ENCODE data around the gene DHCR7. TPM values are rescaled to one million over a fixed set of nuclear protein-coding genes. Genes with fewer than 3 reads are reported as not detected.

DHCR7 gene
- total and polyA plus RNA-seq, 2 donors (not counting 1 experiment from before 2014, with no cell fraction given), result 6.9 to 15.3 TPM

GRCh38 chr11:71391796-71392195, 56.4 kb downstream of the DHCR7 start:
- Mint-ChIP-seq H3K4me3 (no peak overlapping the region), H3K27me3 (peaks cover 10% of the 10 kb centered on the region), H3K4me1 (peaks cover 23% of the 10 kb centered on the region), H3K9me3 (ENCODE audit: insufficient read depth) (no peaks in the 10 kb centered on the region), H3K27ac (no peak overlapping the region)
- Histone ChIP-seq H3K36me3 (replicated peaks in 1 of 2; ENCODE audit: control extremely low read depth in 1 of 2, control insufficient read depth in 1 of 2, extremely low read depth in 1 of 2, insufficient read depth in 2 of 2, low read length in 1 of 2) (no peaks in the 10 kb centered on the region), H4K20me1 (ENCODE audit: control insufficient read depth, insufficient read depth, low read length, poor library complexity, severe bottlenecking) (no peaks in the 10 kb centered on the region), H3K4me1 (ENCODE audit: control insufficient read depth in 2 of 2, insufficient read depth in 2 of 2, low read length in 2 of 2) (peaks cover 12 to 16% of the 10 kb centered on the region in 2 donors), H3K9ac (ENCODE audit: low read length) (no peak overlapping the region), H3K9me3 (ENCODE audit: control extremely low read depth in 1 of 3, control insufficient read depth in 2 of 3, insufficient read depth in 1 of 3, low read length in 2 of 3) (peaks cover 0 to 3% (median 0%) of the 10 kb centered on the region in 3 donors), H3K79me2 (ENCODE audit: control insufficient read depth, insufficient read depth, low read length) (no peaks in the 10 kb centered on the region), H2AFZ (ENCODE audit: insufficient read depth, low read depth, low read length, poor library complexity, severe bottlenecking) (no peak overlapping the region), H3K27me3 (replicated peaks in 1 of 4; ENCODE audit: control extremely low read depth in 1 of 4, control insufficient read depth in 3 of 4, insufficient read depth in 4 of 4, low read length in 3 of 4) (peaks cover 0 to 3% (median 0%) of the 10 kb centered on the region in 4 experiments), H3K4me3 (ENCODE audit: control extremely low read depth in 1 of 5, extremely low read depth in 1 of 5, insufficient read depth in 1 of 5, low read depth in 2 of 5, low read length in 4 of 5) (no peak overlapping the region), H3K27ac (ENCODE audit: low read length in 2 of 2) (no peak overlapping the region), H3K4me2 (replicated peaks; ENCODE audit: low read depth, low read length, poor library complexity, severe bottlenecking) (no peak overlapping the region)
- ATAC-seq (ENCODE audit: low read depth), result no peak
- intact Hi-C loops (cut with micrococcal nuclease), result no loop called here
- CTCF ChIA-PET, result no interaction called here
- POLR2A ChIA-PET, result no interaction called here
- TF ChIP-seq EZH2 (IDR thresholded peaks at IDR 0.05; ENCODE audit: borderline replicate concordance, insufficient read depth, low read depth, low read length, poor library complexity, severe bottlenecking) (no peak), CTCF (IDR thresholded peaks at IDR 0.05) (no peak)
- whole genome bisulfite sequencing (ENCODE audit: insufficient coverage), result 81% methylated on average over 6 of the region's 8 CpGs
- no peak for DNase-seq

GRCh38 chr11:71391352-71391751, 56.8 kb downstream of the DHCR7 start:
- H3K27ac Mint-ChIP-seq, result no peak overlapping the region

More at GRCh38 chr11:71391352-71391751, 56.8 kb downstream of the DHCR7 start:
- POLR2A ChIA-PET, result no interaction called here
- H3K4me1 Mint-ChIP-seq, result peaks cover 27% of the 10 kb centered on the region
- H3K9me3 Mint-ChIP-seq (ENCODE audit: insufficient read depth), result no peaks in the 10 kb centered on the region
- Histone ChIP-seq H3K27me3 (replicated peaks in 1 of 4; ENCODE audit: control extremely low read depth in 1 of 4, control insufficient read depth in 3 of 4, insufficient read depth in 4 of 4, low read length in 3 of 4) (peaks cover 0 to 3% (median 0%) of the 10 kb centered on the region in 4 experiments), H3K4me1 (ENCODE audit: control insufficient read depth in 2 of 2, insufficient read depth in 2 of 2, low read length in 2 of 2) (peaks cover 15 to 20% of the 10 kb centered on the region in 2 donors), H3K4me2 (replicated peaks; ENCODE audit: low read depth, low read length, poor library complexity, severe bottlenecking) (no peak overlapping the region), H3K9me3 (ENCODE audit: control extremely low read depth in 1 of 3, control insufficient read depth in 2 of 3, insufficient read depth in 1 of 3, low read length in 2 of 3) (peaks cover 0 to 3% (median 0%) of the 10 kb centered on the region in 3 donors), H3K27ac (ENCODE audit: low read length in 2 of 2) (no peak overlapping the region), H2AFZ (ENCODE audit: insufficient read depth, low read depth, low read length, poor library complexity, severe bottlenecking) (no peak overlapping the region), H3K4me3 (ENCODE audit: control extremely low read depth in 1 of 5, extremely low read depth in 1 of 5, insufficient read depth in 1 of 5, low read depth in 2 of 5, low read length in 4 of 5) (no peak overlapping the region), H4K20me1 (ENCODE audit: control insufficient read depth, insufficient read depth, low read length, poor library complexity, severe bottlenecking) (no peaks in the 10 kb centered on the region), H3K36me3 (replicated peaks in 1 of 2; ENCODE audit: control extremely low read depth in 1 of 2, control insufficient read depth in 1 of 2, extremely low read depth in 1 of 2, insufficient read depth in 2 of 2, low read length in 1 of 2) (no peaks in the 10 kb centered on the region), H3K9ac (ENCODE audit: low read length) (no peak overlapping the region), H3K79me2 (ENCODE audit: control insufficient read depth, insufficient read depth, low read length) (no peaks in the 10 kb centered on the region)
- no peak for TF ChIP-seq EZH2 (IDR thresholded peaks at IDR 0.05; ENCODE audit: borderline replicate concordance, insufficient read depth, low read depth, low read length, poor library complexity, severe bottlenecking)
- no peak for TF ChIP-seq CTCF (IDR thresholded peaks at IDR 0.05)
- peaks cover 10% of the 10 kb centered on the region for H3K27me3 Mint-ChIP-seq
- intact Hi-C loops (cut with micrococcal nuclease), result no loop called here
- no peak for DNase-seq
- no peak overlapping the region for H3K4me3 Mint-ChIP-seq
- no peak for ATAC-seq (ENCODE audit: low read depth)
- WGBS (ENCODE audit: insufficient coverage), result 85% methylated on average over 3 of the region's 5 CpGs
- CTCF ChIA-PET, result no interaction called here
